Upper lobe of left lung (tissue), 6 donors: Measurements from ENCODE around the gene CBX3. TPM values are rescaled to one million over a fixed set of nuclear protein-coding genes. Genes with fewer than 3 reads are reported as not detected.

Experiments used
- ATAC-seq, 2 donors: fragments of 200-7000 bp; cut with Tn5 transposase; one replicate each; pipeline ENCODE4 v1.9.1; 2022; ENCODE audit warnings: mild to moderate bottlenecking in 2 of 2, moderate library complexity in 2 of 2; ENCODE audit not compliant: low FRiP score in 2 of 2
- DNase-seq, 2 donors: peaks; one replicate each; pipeline ENCODE4 v3.0.0-alpha.2; 2019 to 2020
- H3K27ac ChIP-seq, 4 donors: fragments of 200-600 bp; sonication (generic); one replicate each; pipeline ENCODE4 v1.5.1; 2016 to 2019
- H3K27me3 ChIP-seq, 4 donors: fragments of 200-600 bp; sonication (generic); one replicate each; pipeline ENCODE4 v1.5.1; 2017 to 2019
- H3K36me3 ChIP-seq, 4 donors: fragments of 200-600 bp; sonication (generic); one replicate each; pipeline ENCODE4 v1.5.1; 2016 to 2019
- H3K4me1 ChIP-seq, 4 donors: fragments of 200-600 bp; sonication (generic); one replicate each; pipeline ENCODE4 v1.5.1; 2018 to 2019
- H3K4me3 ChIP-seq, 4 donors: fragments of 200-600 bp; sonication (generic); one replicate each; pipeline ENCODE4 v1.5.1; 2017 to 2019; ENCODE audit warnings: mild to moderate bottlenecking in 2 of 4, moderate library complexity in 1 of 4
- H3K9me3 ChIP-seq, 4 donors: fragments of 200-600 bp; sonication (generic); one replicate each; pipeline ENCODE4 v1.5.1; 2018 to 2019
- CTCF ChIP-seq, 6 experiments: fragments of 450-650 bp in 4 of 6; fragments of 200-600 bp in 2 of 6; sonication (generic) in 2 of 6; IDR thresholded peaks; one replicate each; pipeline ENCODE4 v1.5.1; 2016 to 2019; ENCODE audit warnings: antibody characterized with exemption in 6 of 6
- EP300 ChIP-seq, 4 donors: sonication (generic); formaldehyde crosslinking; IDR thresholded peaks; one replicate each; pipeline ENCODE4 v1.5.1; 2017; ENCODE audit warnings: antibody characterized with exemption in 4 of 4, control low read depth in 2 of 4
- POLR2A ChIP-seq, 4 donors: fragments of 450-650 bp; IDR thresholded peaks; one replicate each; pipeline ENCODE4 v1.5.1; 2016 to 2017; ENCODE audit warnings: antibody characterized with exemption in 4 of 4, mild to moderate bottlenecking in 2 of 4
- POLR2AphosphoS5 ChIP-seq, 2 donors: sonication (generic); formaldehyde crosslinking; IDR thresholded peaks; one replicate each; pipeline ENCODE4 v1.5.1; 2017; ENCODE audit warnings: antibody characterized with exemption in 2 of 2
- WGBS, 2 donors: methylation state at CpG; one replicate each; pipeline ENCODE4 v1.1.5; 2017 to 2018; 5-methylcytosine and 5-hydroxymethylcytosine counted together
- total RNA-seq, 6 donors: library from RNA; depleted of rRNA in 4 of 6; stranded (reverse); fragments of >200 nt in 4 of 6; gene quantifications; one replicate each; pipeline versions ENCODE4 v1.1.0 to v1.2.1, GENCODE V29; 2016 to 2021
- donor health status: DM: no; HTN: no; CAD: no; lungs with moderate emphysema.
- donor health status: DM: no; HTN: yes; CAD: no; lungs with severe emphysema.

CBX3 gene
- total RNA-seq, 6 donors from 2014 or later = 59.0 to 116 (median 89.8) TPM

DNA sequence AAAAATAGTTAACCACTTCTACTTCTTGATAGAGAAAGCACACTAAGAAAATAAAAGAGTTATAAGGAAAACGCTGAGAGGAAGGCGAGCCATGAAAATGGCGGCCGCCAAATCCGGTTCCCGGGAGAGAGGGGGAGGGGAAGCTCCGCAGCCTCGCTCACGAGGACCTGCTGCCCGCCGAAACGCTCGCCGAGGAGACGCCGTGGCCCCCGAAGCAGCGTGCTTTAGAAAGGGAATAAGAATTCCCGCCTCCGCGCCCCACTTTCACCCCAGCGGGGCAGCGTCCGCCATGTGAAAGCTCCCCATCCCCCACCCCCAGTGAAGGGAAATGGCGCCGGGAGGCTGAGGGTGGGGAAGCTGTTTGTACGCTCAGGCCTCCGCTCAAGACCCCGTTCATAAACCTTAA lies 1.5 kb upstream of the CBX3 start:
- Histone ChIP-seq H3K27me3 (no peaks in the 10 kb centered on the region), H3K27ac (peak overlapping the region; percentile 99 to 100 (median 100)), H3K36me3 (peaks cover 17 to 37% (median 20%) of the 10 kb centered on the region in 4 donors), H3K9me3 (no peaks in the 10 kb centered on the region), H3K4me3 (peak overlapping the region; percentile 85 to 95 (median 90)), H3K4me1 (peaks cover 45 to 58% (median 54%) of the 10 kb centered on the region in 4 donors)
- DNase-seq (peak; percentile 60 to 90), ATAC-seq (peak; percentile 61 to 78)
- TF ChIP-seq EP300 (IDR thresholded peaks at IDR 0.05) (no peak), CTCF (IDR thresholded peaks at IDR 0.05) (no peak), POLR2AphosphoS5 (IDR thresholded peaks at IDR 0.05) (no peak), POLR2A (IDR thresholded peaks at IDR 0.05) (no peak)
- WGBS, 2 donors = 0 to 1% methylated on average over 26 to 29 of the region's 29 CpGs

- ATAC-seq (peak; percentile 88 to 98), DNase-seq (peak; percentile 98)
- peaks cover 11 to 34% (median 17%) of the 10 kb centered on the region in 4 donors for H3K36me3 ChIP-seq
- H3K27me3 ChIP-seq = no peaks in the 10 kb centered on the region
- peak within 1 kb of the TSS; percentile 99 to 100 (median 100) for H3K27ac ChIP-seq
- WGBS, 2 donors = 1% methylated on average over 27 to 68 of the region's 71 CpGs
- H3K4me1 ChIP-seq = peaks cover 43 to 58% (median 52%) of the 10 kb centered on the region in 4 donors
- peak in 4 of 6 experiments; percentile 20 to 69 (median 46) for TF ChIP-seq CTCF (IDR thresholded peaks at IDR 0.05)
- peak in 1 of 4 donors; percentile 86 for TF ChIP-seq EP300 (IDR thresholded peaks at IDR 0.05)
- peak; percentile 100 for TF ChIP-seq POLR2AphosphoS5 (IDR thresholded peaks at IDR 0.05)
- peak; percentile 99 to 100 (median 100) for TF ChIP-seq POLR2A (IDR thresholded peaks at IDR 0.05)
- peak within 1 kb of the TSS; percentile 86 to 95 (median 90) for H3K4me3 ChIP-seq
- H3K9me3 ChIP-seq = no peaks in the 10 kb centered on the region
Measured at GRCh38 chr7:26200444-26201246, 900 bp upstream of the CBX3 start, which contains the start of gene HNRNPA2B1. Gene HNRNPA2B1, minus strand, starts transcription at chr7:26200746. Its CDS starts 169 bp downstream, at chr7:26200577.

DNA sequence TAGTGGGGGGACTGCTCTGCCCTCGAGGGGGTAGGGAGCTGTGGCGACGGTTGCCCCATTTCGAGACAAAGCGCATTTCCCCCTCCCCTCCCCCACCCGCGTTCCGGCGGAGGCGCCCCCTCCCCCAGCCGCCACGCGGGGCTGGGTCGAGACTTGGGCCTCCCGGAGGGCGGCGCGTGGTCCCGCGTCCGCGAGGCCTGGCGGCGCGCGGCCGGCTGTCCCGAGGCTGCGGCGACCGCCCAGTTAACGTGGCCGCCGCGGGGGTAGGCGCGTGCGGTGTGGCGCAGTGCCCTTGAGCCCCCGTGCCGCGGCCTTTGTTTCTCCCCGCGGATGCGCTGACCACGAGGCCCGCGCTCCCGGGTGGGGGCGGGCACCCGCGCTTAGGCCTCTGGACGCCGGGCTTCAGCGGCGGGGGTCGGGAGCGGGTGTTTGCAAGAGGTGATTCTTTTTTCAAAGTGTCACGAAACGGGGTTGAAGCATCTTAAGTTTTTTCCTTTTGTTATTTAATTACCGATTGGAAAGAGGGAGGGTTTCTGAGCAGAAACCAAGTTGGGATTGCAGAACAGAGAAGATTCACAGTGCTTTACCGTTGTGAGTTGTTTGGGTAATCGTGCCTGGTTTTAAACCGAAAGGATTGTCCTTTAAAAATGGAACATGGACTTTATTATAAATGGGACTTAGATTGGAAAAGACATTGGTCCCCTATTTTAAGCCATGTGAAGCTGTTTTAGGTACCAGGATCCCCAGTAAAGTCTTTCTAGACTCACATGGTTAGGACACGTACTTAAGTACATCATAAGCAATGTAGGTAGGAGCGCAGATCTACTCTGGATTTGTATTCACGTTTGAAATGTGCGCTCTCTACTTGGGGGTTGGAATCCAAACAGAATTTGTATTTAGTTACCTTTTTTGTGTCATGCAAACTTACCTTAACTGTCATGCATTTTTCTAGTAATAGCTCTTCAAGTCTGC lies 760 bp downstream of the CBX3 start:
- H3K9me3 ChIP-seq = no peaks in the 10 kb centered on the region
- DNase-seq = peak; percentile 48 to 93
- H3K27ac ChIP-seq = peak overlapping the region; percentile 99 to 100 (median 100)
- 0 to 1% methylated on average over 20 to 21 of the region's 68 CpGs for WGBS, 2 donors
- no peaks in the 10 kb centered on the region for H3K27me3 ChIP-seq
- H3K4me1 ChIP-seq = peaks cover 30 to 48% (median 37%) of the 10 kb centered on the region in 4 donors
- H3K36me3 ChIP-seq = peaks cover under 1 to 31% (median 11%) of the 10 kb centered on the region in 4 donors
- peak in 1 of 2 donors; percentile 31 for ATAC-seq
- TF ChIP-seq EP300 (IDR thresholded peaks at IDR 0.05) (no peak), POLR2A (IDR thresholded peaks at IDR 0.05) (peak in 1 of 4 donors; percentile 32)
- peak overlapping the region; percentile 86 to 95 (median 90) for H3K4me3 ChIP-seq

DNA sequence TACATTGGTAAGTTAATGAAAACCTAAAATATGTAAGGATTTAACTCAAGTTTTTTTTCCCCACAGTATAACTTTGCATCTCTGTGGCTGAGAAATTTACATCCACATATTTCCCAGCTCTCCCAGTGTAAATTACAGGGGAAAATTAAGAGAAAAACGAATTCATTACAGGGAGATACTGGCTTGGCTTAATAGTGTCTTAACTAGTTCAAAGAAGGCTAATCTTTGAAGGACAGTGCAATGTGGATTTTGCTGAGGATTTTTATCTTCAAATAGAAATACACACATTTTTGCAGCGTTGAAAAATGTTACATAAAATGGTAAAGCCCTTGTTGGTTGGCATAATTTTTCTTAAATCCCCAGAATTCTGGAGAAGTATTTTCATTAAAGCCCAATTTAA lies 1.5 kb downstream of the CBX3 start:
- Histone ChIP-seq H3K27ac (peak overlapping the region; percentile 99 to 100 (median 100)), H3K4me3 (peak overlapping the region in 3 of 4 donors; percentile 87 to 95 (median 92)), H3K27me3 (no peaks in the 10 kb centered on the region), H3K4me1 (peaks cover 26 to 41% (median 31%) of the 10 kb centered on the region in 4 donors), H3K9me3 (no peaks in the 10 kb centered on the region), H3K36me3 (peaks cover 6 to 33% (median 14%) of the 10 kb centered on the region in 4 donors)
- no peak for DNase-seq
- WGBS, 2 donors = 7 to 8% methylated on average over 2 of the region's 2 CpGs
- TF ChIP-seq EP300 (IDR thresholded peaks at IDR 0.05) = no peak
- no peak for TF ChIP-seq POLR2AphosphoS5 (IDR thresholded peaks at IDR 0.05)
- no peak for TF ChIP-seq POLR2A (IDR thresholded peaks at IDR 0.05)
- TF ChIP-seq CTCF (IDR thresholded peaks at IDR 0.05) = no peak
- ATAC-seq = no peak
